HCT116 (cell line): ENCODE measurements around the gene MAML3. TPM values are rescaled to one million over a fixed set of nuclear protein-coding genes. Genes with fewer than 3 reads are reported as not detected.

Experiments
- ATAC-seq: fragments of 200-7000 bp; cut with Tn5 transposase; 2 replicates; pipeline ENCODE4 v1.9.1; 2020; ENCODE audit warnings: mild to moderate bottlenecking, moderate library complexity
- BruUV-seq: library from RNA; stranded (reverse); fragments of 400-500 nt; replicated peaks from 2 replicates; lab custom pipeline; 2021; lab: Mats Ljungman, UMichigan
- CTCF ChIA-PET: fragments of 300-600 bp; sonication (Branson Sonifier 250); formaldehyde crosslinking; loops from one replicate; lab custom pipeline; 2021; ENCODE audit warnings: antibody characterized with exemption; lab: Charles Lee
- POLR2A ChIA-PET: fragments of 300-600, 350-600 bp; sonication (Branson Sonifier 250); formaldehyde crosslinking; loops from one replicate; lab custom pipeline; 2021; ENCODE audit warnings: antibody characterized with exemption; lab: Charles Lee
- RAD21 ChIA-PET, 2 experiments: fragments of 300-600 bp; sonication (Branson Sonifier 250); formaldehyde crosslinking; loops; one replicate each; lab custom pipeline; 2023; ENCODE audit warnings: low total read pairs in 2 of 2; ENCODE audit not compliant: uncharacterized antibody in 2 of 2, unreplicated experiment in 2 of 2, low non-redundant PET in 1 of 2; lab: Charles Lee
- DNase-seq: peaks from one replicate; pipeline ENCODE4 v3.0.0-alpha.2; 2010; ENCODE audit warnings: low read depth, low spot score
- H2AFZ ChIP-seq: fragments of 200-600 bp; shearing (Covaris generic), sonication (generic); 2 replicates; pipeline ENCODE4 v1.6.1; 2017; ENCODE audit warnings: low read depth, mixed run types, mixed read lengths, antibody characterized with exemption, low read length; ENCODE audit not compliant: poor library complexity, severe bottlenecking
- H3K27ac ChIP-seq: 2 replicates; pipeline ENCODE4 v1.5.1; 2012; ENCODE audit warnings: low read depth, low read length
- H3K27me3 ChIP-seq: fragments of 200-600 bp; sonication (generic); 2 replicates; pipeline ENCODE4 v1.6.1; 2016; ENCODE audit warnings: mixed run types, low read length, mixed read lengths; ENCODE audit not compliant: insufficient read depth
- H3K36me3 ChIP-seq, 2 experiments: fragments of 200-500 bp in 1 of 2; fragments of 200-600 bp in 1 of 2; sonication (Bioruptor generic) in 1 of 2; sonication (generic) in 1 of 2; 2 replicates each; pipeline versions ENCODE4 v1.5.1 to v1.6.1; 2014 to 2016; ENCODE audit warnings: low read length in 2 of 2, inconsistent platforms in 1 of 2, mixed read lengths in 1 of 2, mixed run types in 1 of 2; ENCODE audit not compliant: insufficient read depth in 2 of 2, control insufficient read depth in 1 of 2
- H3K4me1 ChIP-seq, 2 experiments: fragments of 200-600 bp in 1 of 2; sonication (generic) in 1 of 2; 2 replicates each; pipeline versions ENCODE4 v1.5.1 to v1.6.1; 2012 to 2017; ENCODE audit warnings: low read length in 2 of 2, inconsistent platforms in 1 of 2, mild to moderate bottlenecking in 1 of 2, mixed read lengths in 1 of 2, mixed run types in 1 of 2, moderate library complexity in 1 of 2; ENCODE audit not compliant: insufficient read depth in 2 of 2, control insufficient read depth in 1 of 2
- H3K4me2 ChIP-seq: fragments of 200-600 bp; sonication (generic); 2 replicates; pipeline ENCODE4 v1.6.1; 2017; ENCODE audit warnings: mixed run types, low read length, mixed read lengths
- H3K4me3 ChIP-seq, 2 experiments: fragments of 200-600 bp in 1 of 2; sonication (generic) in 1 of 2; replicated peaks in 1 of 2; 2 replicates each; pipeline ENCODE4 v1.5.1; 2011 to 2016; ENCODE audit warnings: low read length in 2 of 2, control low read depth in 1 of 2, low read depth in 1 of 2, mild to moderate bottlenecking in 1 of 2, mixed read lengths in 1 of 2, mixed run types in 1 of 2
- H3K79me2 ChIP-seq: fragments of 200-600 bp; sonication (generic); 2 replicates; pipeline ENCODE4 v1.6.1; 2017; ENCODE audit warnings: mild to moderate bottlenecking, mixed run types, low read length, moderate library complexity, mixed read lengths; ENCODE audit not compliant: insufficient read depth
- H3K9ac ChIP-seq: fragments of 200-600 bp; sonication (generic); 2 replicates; pipeline ENCODE4 v1.6.1; 2016; ENCODE audit warnings: low read length, mixed read lengths
- H3K9me2 ChIP-seq: fragments of 200-600 bp; sonication (generic), shearing (Covaris generic); 2 replicates; pipeline ENCODE4 v1.6.1; 2017; ENCODE audit warnings: mixed run types, mild to moderate bottlenecking, moderate library complexity; ENCODE audit not compliant: insufficient read depth
- H3K9me3 ChIP-seq, 2 experiments: fragments of 200-500 bp in 1 of 2; fragments of 200-600 bp in 1 of 2; sonication (Bioruptor generic) in 1 of 2; sonication (generic) in 1 of 2; 2 replicates each; pipeline ENCODE4 v1.6.1; 2014 to 2017; ENCODE audit warnings: low read length in 2 of 2, mixed read lengths in 2 of 2, inconsistent platforms in 1 of 2, low read depth in 1 of 2, mild to moderate bottlenecking in 1 of 2, mixed run types in 1 of 2, moderate library complexity in 1 of 2; ENCODE audit not compliant: control insufficient read depth in 1 of 2, insufficient read depth in 1 of 2
- H4K20me1 ChIP-seq: fragments of 200-600 bp; sonication (generic), shearing (Covaris generic); 2 replicates; pipeline ENCODE4 v1.6.1; 2017; ENCODE audit warnings: mixed run types, mild to moderate bottlenecking, moderate library complexity; ENCODE audit not compliant: insufficient read depth
- ATF3 ChIP-seq: IDR thresholded peaks from 2 replicates; pipeline ENCODE4 v1.6.1; 2012
- CTCF ChIP-seq, 3 experiments: fragments of 200-600 bp in 1 of 3; sonication (generic) in 1 of 3; IDR thresholded peaks in 2 of 3; conservative IDR thresholded peaks in 1 of 3; 2 replicates each; pipeline ENCODE4 v1.5.1; 2012 to 2017; ENCODE audit warnings: low read depth in 2 of 3, low read length in 2 of 3, antibody characterized with exemption in 1 of 3, borderline replicate concordance in 1 of 3, control low read depth in 1 of 3, mild to moderate bottlenecking in 1 of 3, mixed read lengths in 1 of 3, mixed run types in 1 of 3, moderate library complexity in 1 of 3; ENCODE audit not compliant: insufficient read depth in 1 of 3
- EGR1 ChIP-seq: IDR thresholded peaks from 2 replicates; pipeline ENCODE4 v1.6.1; 2012; ENCODE audit warnings: low read depth
- EZH2 ChIP-seq: fragments of 200-600 bp; sonication (generic); IDR thresholded peaks from 2 replicates; pipeline ENCODE4 v1.6.1; 2017; ENCODE audit warnings: antibody characterized with exemption, mixed run types
- EZH2phosphoT487 ChIP-seq: fragments of 200-600 bp; IDR thresholded peaks from 2 replicates; pipeline ENCODE4 v1.6.1; 2018; ENCODE audit warnings: antibody characterized with exemption, borderline replicate concordance
- JUND ChIP-seq: IDR thresholded peaks from 2 replicates; pipeline ENCODE4 v1.6.1; 2012
- MAX ChIP-seq: IDR thresholded peaks from 2 replicates; pipeline ENCODE4 v1.6.1; 2012
- POLR2A ChIP-seq: IDR thresholded peaks from 2 replicates; pipeline ENCODE4 v1.7.0; 2011; ENCODE audit warnings: borderline replicate concordance; ENCODE audit not compliant: insufficient read depth, insufficient read length; ENCODE audit errors: extremely low read depth
- POLR2AphosphoS5 ChIP-seq: IDR thresholded peaks from 2 replicates; pipeline ENCODE4 v1.6.1; 2011; ENCODE audit warnings: mild to moderate bottlenecking, low read depth, low read length, moderate library complexity
- SIN3A ChIP-seq: IDR thresholded peaks from 2 replicates; pipeline ENCODE4 v1.6.1; 2012; ENCODE audit warnings: low read depth
- SP1 ChIP-seq: IDR thresholded peaks from 2 replicates; pipeline ENCODE4 v1.6.1; 2012; ENCODE audit warnings: low read depth
- SRF ChIP-seq: IDR thresholded peaks from 2 replicates; pipeline ENCODE4 v1.6.1; 2012; ENCODE audit warnings: low read depth
- TCF7L2 ChIP-seq: IDR thresholded peaks from 2 replicates; pipeline ENCODE4 v1.7.0; 2011; ENCODE audit warnings: borderline replicate concordance, inconsistent platforms; ENCODE audit not compliant: insufficient read depth, insufficient read length; ENCODE audit errors: extremely low read depth
- ZBTB33 ChIP-seq: IDR thresholded peaks from 2 replicates; pipeline ENCODE4 v1.6.1; 2011; ENCODE audit warnings: mild to moderate bottlenecking, low read length, moderate library complexity; ENCODE audit not compliant: insufficient replicate concordance; ENCODE audit errors: extremely low read depth
- ZFX ChIP-seq: fragments of 450-650 bp; IDR thresholded peaks from 2 replicates; pipeline ENCODE4 v1.6.1; 2017
- ZNF274 ChIP-seq: fragments of 200-500 bp; sonication (Bioruptor generic); IDR thresholded peaks from 2 replicates; pipeline ENCODE4 v1.6.1; 2014; ENCODE audit warnings: mild to moderate bottlenecking, low read depth, low read length, inconsistent platforms
- intact Hi-C: fragments of 100-400 bp; cut with micrococcal nuclease; formaldehyde crosslinking; loops from 2 replicates; pipeline ENCODE4 v1.10.0; 2022
- total RNA-seq: library from RNA; stranded (reverse); gene quantifications from one replicate; pipeline ENCODE4 v1.2.1, GENCODE V29; 2021; ENCODE audit not compliant: unreplicated experiment

Gene MAML3
- total RNA-seq, 1 experiment from 2014 or later: 3.1 TPM

DNA sequence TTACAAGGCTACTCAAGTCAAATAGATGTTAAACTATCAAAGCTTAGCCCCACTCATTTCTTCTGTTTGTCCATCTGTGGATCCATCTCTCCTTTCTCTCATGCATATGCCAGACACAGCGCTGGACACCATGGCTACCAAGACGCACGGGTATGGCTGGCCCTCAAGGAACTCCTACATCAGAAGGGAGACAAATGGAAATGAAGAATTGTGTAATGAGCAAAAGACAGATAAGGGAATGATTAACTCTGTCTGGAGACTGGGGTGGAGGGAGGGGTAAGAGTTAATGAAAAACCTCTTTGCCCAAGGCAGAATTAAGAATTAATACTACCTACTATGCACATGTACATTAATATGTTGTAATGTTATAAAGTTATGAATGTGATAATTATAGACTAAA is 400.3 kb downstream of the MAML3 start:
- RAD21 ChIA-PET: no interaction called here

More for the DNA sequence above, 400.3 kb downstream of the MAML3 start:
- TF ChIP-seq ZNF274: no peak
- no peak for TF ChIP-seq ZFX
- TF ChIP-seq EZH2: no peak
- no peak for TF ChIP-seq POLR2AphosphoS5
- TF ChIP-seq CTCF (IDR thresholded peaks at IDR 0.05 in 2 of 3, conservative IDR thresholded peaks at IDR 0.05 in 1 of 3; ENCODE audit: borderline replicate concordance in 1 of 3, insufficient read depth in 1 of 3, low read depth in 2 of 3, low read length in 2 of 3): no peak
- TF ChIP-seq JUND: no peak
- TF ChIP-seq ATF3: no peak
- no peak for TF ChIP-seq EZH2phosphoT487
- no peak for TF ChIP-seq EGR1
- no peak for TF ChIP-seq TCF7L2
- no peak for TF ChIP-seq SP1
- TF ChIP-seq MAX: no peak
- no peak for TF ChIP-seq SRF
- no peak for TF ChIP-seq SIN3A
- TF ChIP-seq ZBTB33: no peak
- TF ChIP-seq POLR2A: no peak
- Histone ChIP-seq H3K4me2 (no peak overlapping the region), H3K27me3 (no peaks in the 10 kb centered on the region), H3K9me2 (no peaks in the 10 kb centered on the region), H3K4me3 (no peak overlapping the region), H3K27ac (no peak overlapping the region), H4K20me1 (no peaks in the 10 kb centered on the region), H3K36me3 (no peaks in the 10 kb centered on the region), H3K9me3 (no peaks in the 10 kb centered on the region), H3K9ac (no peak overlapping the region), H3K79me2 (no peaks in the 10 kb centered on the region), H3K4me1 (no peaks in the 10 kb centered on the region), H2AFZ (no peak overlapping the region)
- DNase-seq: no peak
- ChIA-PET POLR2A (no interaction called here), CTCF (no interaction called here)
- intact Hi-C loops: no loop called here
- ATAC-seq: no peak
- no TSS peak for BruUV-seq
